Measurements from ENCODE around the gene LIPH.

DNA sequence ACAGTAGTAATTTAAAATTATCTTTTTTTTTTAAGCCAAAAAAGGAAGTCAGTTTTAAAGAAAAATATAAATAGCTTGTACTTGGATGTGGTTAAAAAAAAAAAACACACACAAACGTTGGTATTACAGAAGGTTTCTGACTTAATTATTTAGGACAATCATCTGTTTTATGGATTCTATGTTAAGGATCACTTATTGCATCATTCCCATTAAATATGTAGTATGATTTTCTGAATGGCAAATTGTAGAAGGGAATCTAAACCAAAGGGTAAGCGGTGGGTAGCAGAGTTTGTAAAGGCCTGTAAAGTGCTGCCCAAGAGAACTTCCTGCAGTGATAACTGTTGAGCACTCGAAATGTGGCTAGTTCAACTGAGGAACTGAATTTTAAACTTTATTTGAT is 41.7 kb upstream of the LIPH start:
- TF ChIP-seq CTCF (IDR thresholded peaks at IDR 0.05), result no peak
- no peak for TF ChIP-seq ZFX (IDR thresholded peaks at IDR 0.05; ENCODE audit: borderline replicate concordance)
